IMR-90 (cell line): ENCODE data around the gene DIAPH2. TPM values are rescaled to one million over a fixed set of nuclear protein-coding genes. Genes with fewer than 3 reads are reported as not detected.

ENCODE experiments used
- ATAC-seq: fragments of 200-7000 bp; cut with Tn5 transposase; 2 replicates; pipeline ENCODE4 v1.9.1; 2020; ENCODE audit warnings: low read depth, mild to moderate bottlenecking, moderate library complexity
- BruUV-seq: library from RNA; stranded (reverse); fragments of 400-500 nt; replicated peaks from 2 replicates; lab custom pipeline; 2021; lab: Mats Ljungman, UMichigan
- CTCF ChIA-PET: fragments of 300-600 bp; formaldehyde crosslinking; extraction: SDS; loops from one replicate; lab custom pipeline; 2021; ENCODE audit warnings: antibody characterized with exemption; lab: Yijun Ruan, JAX
- POLR2A ChIA-PET: fragments of 300-600 bp; sonication (Branson Sonifier 250); formaldehyde crosslinking; loops from one replicate; lab custom pipeline; 2022; ENCODE audit warnings: antibody characterized with exemption; ENCODE audit not compliant: unreplicated experiment; lab: Charles Lee
- DNase-seq: peaks from one replicate; pipeline ENCODE4 v3.0.0; 2013
- H2AFZ ChIP-seq: replicated peaks from 2 replicates; pipeline ENCODE3; 2013; ENCODE audit warnings: low read length, mild to moderate bottlenecking; ENCODE audit not compliant: poor library complexity
- H2AK5ac ChIP-seq: 2 replicates; pipeline ENCODE4 v1.6.1; 2013; ENCODE audit warnings: low read depth, low read length, inconsistent platforms
- H2AK9ac ChIP-seq: replicated peaks from 2 replicates; pipeline ENCODE3; 2013; ENCODE audit warnings: mild to moderate bottlenecking, low read depth, low read length, moderate library complexity; ENCODE audit not compliant: poor library complexity
- H2BK120ac ChIP-seq: 2 replicates; pipeline ENCODE4 v1.6.1; 2013; ENCODE audit warnings: low read depth, low read length, inconsistent platforms
- H2BK15ac ChIP-seq: 3 replicates; pipeline ENCODE4 v1.6.1; 2013; ENCODE audit warnings: low read depth, low read length, inconsistent platforms
- H2BK20ac ChIP-seq: 2 replicates; pipeline ENCODE4 v1.6.1; 2013; ENCODE audit warnings: low read depth, mild to moderate bottlenecking, inconsistent platforms, low read length, moderate library complexity
- H2BK5ac ChIP-seq: 2 replicates; pipeline ENCODE4 v1.6.1; 2013; ENCODE audit warnings: mild to moderate bottlenecking, low read depth, low read length, inconsistent platforms; ENCODE audit not compliant: poor library complexity, severe bottlenecking
- H3K14ac ChIP-seq: replicated peaks from 2 replicates; pipeline ENCODE4 v1.6.1; 2013; ENCODE audit warnings: low read depth, low read length, inconsistent platforms
- H3K18ac ChIP-seq: 2 replicates; pipeline ENCODE4 v1.6.1; 2013; ENCODE audit warnings: low read depth, low read length, control low read depth
- H3K23ac ChIP-seq: 2 replicates; pipeline ENCODE4 v1.6.1; 2013; ENCODE audit warnings: low read depth, low read length, inconsistent platforms
- H3K27ac ChIP-seq: 2 replicates; pipeline ENCODE4 v1.5.1; 2013; ENCODE audit warnings: mild to moderate bottlenecking, control low read depth, low read length; ENCODE audit not compliant: insufficient read depth
- H3K27me3 ChIP-seq: 2 replicates; pipeline ENCODE4 v1.6.1; 2013; ENCODE audit warnings: low read length; ENCODE audit not compliant: control insufficient read depth, insufficient read depth
- H3K36me3 ChIP-seq: 2 replicates; pipeline ENCODE4 v1.6.1; 2013; ENCODE audit warnings: low read length, mixed read lengths; ENCODE audit not compliant: control insufficient read depth, insufficient read depth
- H3K4ac ChIP-seq: 2 replicates; pipeline ENCODE4 v1.6.1; 2013; ENCODE audit warnings: low read depth, low read length, inconsistent platforms
- H3K4me1 ChIP-seq: 2 replicates; pipeline ENCODE4 v1.6.1; 2013; ENCODE audit warnings: low read length, mixed read lengths; ENCODE audit not compliant: control insufficient read depth, insufficient read depth
- H3K4me2 ChIP-seq: 2 replicates; pipeline ENCODE4 v1.6.1; 2013; ENCODE audit warnings: low read depth, mild to moderate bottlenecking, control low read depth, low read length, moderate library complexity
- H3K4me3 ChIP-seq: 2 replicates; pipeline ENCODE4 v1.5.1; 2013; ENCODE audit warnings: low read depth, mild to moderate bottlenecking, control low read depth, low read length, moderate library complexity; ENCODE audit not compliant: insufficient read depth
- H3K56ac ChIP-seq: 2 replicates; pipeline ENCODE4 v1.6.1; 2013; ENCODE audit warnings: low read length, inconsistent platforms; ENCODE audit not compliant: insufficient read depth; ENCODE audit errors: extremely low read depth
- H3K79me1 ChIP-seq, 2 experiments: 2 replicates each; pipeline ENCODE4 v1.6.1; 2013; ENCODE audit warnings: low read length in 2 of 2, inconsistent platforms in 1 of 2, low read depth in 1 of 2
- H3K9ac ChIP-seq: 2 replicates; pipeline ENCODE4 v1.6.1; 2013; ENCODE audit warnings: low read depth, low read length, control low read depth
- H3K9me1 ChIP-seq: 2 replicates; pipeline ENCODE4 v1.6.1; 2013; ENCODE audit warnings: low read length, inconsistent platforms; ENCODE audit not compliant: insufficient read depth
- H3K9me3 ChIP-seq: 2 replicates; pipeline ENCODE4 v1.6.1; 2013; ENCODE audit warnings: low read length; ENCODE audit not compliant: control insufficient read depth, insufficient read depth
- H4K20me1 ChIP-seq: 2 replicates; pipeline ENCODE4 v1.6.1; 2013; ENCODE audit warnings: low read length, inconsistent platforms; ENCODE audit not compliant: insufficient read depth
- H4K5ac ChIP-seq: 2 replicates; pipeline ENCODE4 v1.6.1; 2013; ENCODE audit warnings: mild to moderate bottlenecking, low read depth, low read length, control low read depth
- H4K8ac ChIP-seq, 2 experiments: 2 replicates each; pipeline ENCODE4 v1.6.1; 2013; ENCODE audit warnings: low read depth in 2 of 2, low read length in 2 of 2, control low read depth in 1 of 2, inconsistent platforms in 1 of 2
- H4K91ac ChIP-seq: 2 replicates; pipeline ENCODE4 v1.6.1; 2013; ENCODE audit warnings: low read depth, low read length, inconsistent platforms; ENCODE audit not compliant: insufficient read depth
- CHD1 ChIP-seq: IDR thresholded peaks from 2 replicates; pipeline ENCODE4 v1.6.1; 2012; ENCODE audit warnings: low read depth, low read length, improper control_type of control experiment
- POLR2A ChIP-seq: IDR thresholded peaks from 2 replicates; pipeline ENCODE4 v1.6.1; 2012; ENCODE audit warnings: mild to moderate bottlenecking, low read depth, low read length
- SMC3 ChIP-seq: fragments of 150-350 bp; IDR thresholded peaks from 2 replicates; pipeline ENCODE4 v1.6.1; 2016; ENCODE audit warnings: low read depth, mild to moderate bottlenecking, antibody characterized with exemption, low read length, moderate library complexity
- WGBS, 2 experiments: methylation state at CpG; one replicate each; pipeline versions ENCODE4 v1.1.5 to v1.1.7; 2013; ENCODE audit warnings: missing lambda C conversion rate in 2 of 2; ENCODE audit not compliant: insufficient read length in 1 of 2; ENCODE audit errors: extremely low coverage in 2 of 2; 5-methylcytosine and 5-hydroxymethylcytosine counted together
- dilution Hi-C: fragments of 300-500 bp; cut with HindIII; formaldehyde crosslinking; loops from one replicate; pipeline ENCODE4 v1.14.3; 2018; ENCODE audit warnings: low sequenced_read_pairs; ENCODE audit not compliant: unreplicated experiment
- in situ Hi-C: fragments of 300-500 bp; cut with MboI; formaldehyde crosslinking; loops from 3 replicates; pipeline ENCODE4 v1.14.3; 2019; ENCODE audit warnings: low sequenced_read_pairs, inconsistent platforms, mixed read lengths
- intact Hi-C: fragments of 100-400 bp; cut with micrococcal nuclease; formaldehyde crosslinking; loops from 2 replicates; pipeline ENCODE4 v1.10.0; 2022
- polyA plus RNA-seq, 3 experiments: library from polyadenylated mRNA; depleted of rRNA; stranded (reverse); fragments of >200 nt; gene quantifications; 2 replicates each; pipeline ENCODE4 v1.2.3, GENCODE V29; 2012; ENCODE audit warnings: low replicate concordance in 1 of 3
- total RNA-seq: library from RNA; depleted of rRNA; stranded (reverse); fragments of >200 nt; gene quantifications from 2 replicates; pipeline ENCODE4 v1.2.3, GENCODE V29; 2012

Gene DIAPH2
- total and polyA plus RNA-seq, 2 of the 4 experiments (the other 2 are of a cell fraction): 3.6 to 19.9 TPM

- H3K9ac ChIP-seq: no peak overlapping the region
- in situ Hi-C loops (no loop called here), intact Hi-C loops (loop anchor here (10.0 kb wide), 1 partner anchor 461 kb away; no protein-coding TSS in a partner anchor), dilution Hi-C loops (no loop called here)
- no peak overlapping the region for H2AFZ ChIP-seq
- BruUV-seq: no TSS peak
- no CpG with 5 or more reads among the region's 5 CpGs for WGBS, 2 experiments
- H2AK5ac ChIP-seq: no peak overlapping the region
- H3K9me3 ChIP-seq: no peaks in the 10 kb centered on the region
- H3K23ac ChIP-seq: no peak overlapping the region
- ChIA-PET POLR2A (no interaction called here), CTCF (no interaction called here)
- no peak overlapping the region for H3K27ac ChIP-seq
- no peak overlapping the region for H3K56ac ChIP-seq
- H2BK5ac ChIP-seq: no peak overlapping the region
- H2BK120ac ChIP-seq: no peak overlapping the region
- H2BK15ac ChIP-seq: no peak overlapping the region
- no peak overlapping the region for H3K4me3 ChIP-seq
- no peak overlapping the region for H3K14ac ChIP-seq
- no peak overlapping the region for H4K5ac ChIP-seq
- no peak overlapping the region for H3K18ac ChIP-seq
- no peaks in the 10 kb centered on the region for H4K20me1 ChIP-seq
- 0 out of 2 replicates have a peak, but pooled peaks cover 1% of the 10 kb centered on the region for H3K4me1 ChIP-seq
- no peak overlapping the region for H3K4ac ChIP-seq
- no peak overlapping the region for H4K91ac ChIP-seq
- no peak overlapping the region for H4K8ac ChIP-seq
- no peaks in the 10 kb centered on the region for H3K79me1 ChIP-seq
- TF ChIP-seq SMC3 (no peak), CHD1 (no peak), POLR2A (no peak)
- no peaks in the 10 kb centered on the region for H3K9me1 ChIP-seq
- ATAC-seq: no peak
- no peak overlapping the region for H2AK9ac ChIP-seq
- no peaks in the 10 kb centered on the region for H3K36me3 ChIP-seq
- no peaks in the 10 kb centered on the region for H3K27me3 ChIP-seq
- no peak overlapping the region for H2BK20ac ChIP-seq
- no peak overlapping the region for H3K4me2 ChIP-seq
- no peak for DNase-seq
Observed at GRCh38 chrX:96835660-96836289, 151.1 kb downstream of the DIAPH2 start.
